HUES6 (cell line): ENCODE measurements around the gene BDNF.

Experiments
- H3K27ac ChIP-seq: 2 replicates; pipeline ENCODE4 v1.7.0; 2013; ENCODE audit warnings: low read depth, mild to moderate bottlenecking, low read length, inconsistent platforms
- H3K27me3 ChIP-seq: 2 replicates; pipeline ENCODE4 v1.6.1; 2013; ENCODE audit warnings: low read length; ENCODE audit not compliant: control insufficient read depth, insufficient read depth
- H3K36me3 ChIP-seq: 2 replicates; pipeline ENCODE4 v1.6.1; 2013; ENCODE audit warnings: low read length; ENCODE audit not compliant: control insufficient read depth, insufficient read depth
- H3K4me1 ChIP-seq: 2 replicates; pipeline ENCODE4 v1.6.1; 2013; ENCODE audit warnings: low read length; ENCODE audit not compliant: control insufficient read depth, insufficient read depth
- H3K4me3 ChIP-seq: 2 replicates; pipeline ENCODE4 v1.5.1; 2013; ENCODE audit warnings: low read depth, low read length
- H3K9ac ChIP-seq: one replicate; pipeline ENCODE4 v1.6.1; 2013; ENCODE audit warnings: mild to moderate bottlenecking, low read length
- H3K9me3 ChIP-seq: 2 replicates; pipeline ENCODE4 v1.6.1; 2013; ENCODE audit warnings: low read depth, low read length; ENCODE audit not compliant: control insufficient read depth, insufficient read depth

BDNF gene

DNA sequence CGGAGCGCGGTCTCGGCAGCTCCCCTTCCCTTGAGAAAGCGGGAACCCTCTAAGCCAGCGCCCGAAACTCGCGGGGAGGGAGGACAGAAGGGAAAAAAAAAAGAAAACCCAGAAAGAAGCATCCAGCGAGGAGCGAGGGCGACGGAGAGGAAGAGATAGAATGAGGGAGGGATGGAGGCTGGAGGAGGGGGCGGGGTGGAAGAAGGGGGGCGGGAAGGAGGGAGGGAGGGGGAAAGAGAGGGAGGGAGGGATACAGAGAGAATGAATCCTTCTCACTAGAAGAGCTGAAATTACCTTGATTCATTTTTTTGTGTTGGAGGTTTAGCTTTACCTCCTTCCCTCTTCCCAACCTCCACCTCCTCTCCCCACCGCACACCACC is 19.3 kb upstream of the BDNF start:
- Histone ChIP-seq H3K36me3 (no peaks in the 10 kb centered on the region), H3K27me3 (peaks cover 66% of the 10 kb centered on the region), H3K9ac (peak overlapping the region; percentile 89), H3K4me1 (peaks cover 34% of the 10 kb centered on the region), H3K4me3 (peak overlapping the region; percentile 78), H3K9me3 (no peaks in the 10 kb centered on the region), H3K27ac (peak overlapping the region; percentile 84; the same call in 1 of the 2 replicates)

DNA sequence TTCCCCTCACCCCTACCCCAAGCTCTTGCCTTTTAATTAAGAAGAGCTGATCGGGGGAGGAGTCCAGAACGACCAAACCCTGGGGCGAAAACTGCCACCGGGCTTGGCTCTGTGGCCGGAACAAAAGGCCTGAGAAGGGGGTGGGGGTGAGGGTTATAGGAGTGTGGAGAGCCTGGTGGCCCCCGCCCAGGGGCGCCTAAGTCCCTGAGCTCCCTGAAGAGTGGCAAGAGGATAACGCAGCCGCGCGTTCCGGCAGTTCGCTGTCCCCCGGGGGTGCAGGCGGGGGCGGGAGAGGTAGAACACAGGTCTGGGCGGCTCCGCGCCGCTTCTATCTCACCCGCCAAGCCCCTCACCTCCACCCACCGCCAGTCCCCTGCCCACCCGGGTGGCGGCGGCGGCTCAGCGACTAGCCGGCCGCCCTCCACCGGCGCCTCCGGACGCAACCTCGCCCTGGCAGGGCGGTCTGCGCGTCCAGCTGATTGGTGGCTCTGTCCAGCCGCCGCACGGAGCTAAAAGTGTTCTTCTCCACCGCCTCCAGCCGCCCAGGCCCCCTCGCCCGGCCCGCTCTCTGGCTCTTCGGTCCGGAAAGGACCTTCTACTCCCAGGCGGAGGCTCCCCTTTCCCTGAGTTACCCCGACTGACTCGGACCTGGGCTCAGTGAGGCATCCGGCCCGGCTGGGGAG is 18.7 kb upstream of the BDNF start:
- Histone ChIP-seq H3K27ac (peak overlapping the region; percentile 84), H3K4me3 (peak overlapping the region; percentile 78)

DNA sequence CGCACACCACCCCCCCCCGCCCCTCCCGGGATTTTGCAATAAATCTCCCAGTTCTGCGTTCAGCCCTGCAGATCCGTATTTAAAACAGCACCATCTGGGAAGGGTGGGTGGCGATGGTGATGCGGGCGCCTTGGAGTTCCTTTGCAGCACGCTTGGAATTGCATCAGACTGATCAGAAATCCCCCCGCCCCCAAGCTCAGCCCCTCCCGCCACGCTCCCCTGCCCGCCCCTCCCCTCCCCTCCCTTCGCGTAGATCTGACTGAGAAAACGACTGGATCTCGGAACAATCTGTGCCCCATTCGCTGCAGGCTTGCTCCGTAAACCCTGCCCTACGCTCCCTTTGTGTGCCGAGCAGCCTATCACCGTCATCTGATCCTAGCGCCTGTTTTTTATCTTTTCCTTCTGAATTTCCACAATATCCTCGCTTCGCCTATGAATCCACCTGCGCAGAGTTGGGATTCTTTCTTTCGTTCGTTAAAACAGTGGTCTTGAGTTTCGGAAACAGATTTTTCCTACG is 18.1 kb upstream of the BDNF start:
- peak overlapping the region; percentile 89 for H3K9ac ChIP-seq
- peak overlapping the region; percentile 78 for H3K4me3 ChIP-seq
- peak overlapping the region; percentile 84 for H3K27ac ChIP-seq
- no peaks in the 10 kb centered on the region for H3K9me3 ChIP-seq
- H3K27me3 ChIP-seq = peaks cover 55% of the 10 kb centered on the region
- no peaks in the 10 kb centered on the region for H3K36me3 ChIP-seq
- H3K4me1 ChIP-seq = peaks cover 34% of the 10 kb centered on the region

More for the DNA sequence above, 18.7 kb upstream of the BDNF start:
- Histone ChIP-seq H3K9me3 (no peaks in the 10 kb centered on the region), H3K36me3 (no peaks in the 10 kb centered on the region), H3K9ac (peak overlapping the region; percentile 89), H3K4me1 (peaks cover 34% of the 10 kb centered on the region), H3K27me3 (peaks cover 61% of the 10 kb centered on the region)

DNA sequence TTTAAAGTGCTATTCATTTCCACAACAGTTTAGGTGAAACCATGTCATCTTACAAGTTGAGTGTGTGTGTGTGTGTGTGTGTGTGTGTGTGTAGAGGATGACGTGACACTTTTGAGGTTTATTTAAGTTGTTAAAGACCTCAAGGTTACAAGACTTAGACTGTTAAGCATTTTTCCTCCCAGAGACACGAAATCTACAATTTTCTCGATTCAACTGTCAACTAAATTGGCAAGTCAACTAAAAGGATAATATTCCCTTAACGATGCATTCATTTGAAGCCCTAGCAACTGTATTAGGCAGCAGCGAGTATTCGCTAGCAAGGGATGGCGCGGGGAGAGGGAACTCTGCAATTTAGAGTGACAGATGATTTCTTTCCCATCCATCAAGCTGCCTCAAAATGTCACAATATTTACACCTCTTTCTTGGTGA is 17.6 kb upstream of the BDNF start:
- Histone ChIP-seq H3K27ac (peak overlapping the region; percentile 29), H3K4me3 (peak overlapping the region; percentile 78), H3K9ac (peak overlapping the region; percentile 76)

DNA sequence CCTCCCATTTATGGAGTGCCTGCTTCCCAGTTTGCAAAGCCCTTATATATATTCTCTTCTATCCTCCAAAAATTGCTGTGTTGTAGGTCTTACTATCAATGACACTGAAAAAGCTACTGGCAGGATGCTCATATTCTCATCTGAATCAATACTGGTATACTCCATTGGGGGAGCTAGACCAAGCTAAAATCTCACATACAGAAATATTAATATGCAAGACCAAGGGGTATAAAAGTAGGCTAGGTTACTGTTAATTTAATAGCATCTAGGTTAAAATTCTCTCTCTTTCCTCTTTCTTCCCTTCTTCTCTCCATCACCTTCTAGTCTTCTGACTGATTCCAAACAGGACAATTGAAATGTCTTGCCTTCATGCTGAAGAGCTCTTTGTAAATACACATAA is 17.1 kb upstream of the BDNF start:
- Histone ChIP-seq H3K9ac (no peak overlapping the region), H3K4me3 (peak overlapping the region; percentile 78), H3K27ac (no peak overlapping the region), H3K4me1 (peaks cover 29% of the 10 kb centered on the region), H3K36me3 (no peaks in the 10 kb centered on the region), H3K9me3 (no peaks in the 10 kb centered on the region), H3K27me3 (peaks cover 44% of the 10 kb centered on the region)

More for the DNA sequence above, 17.6 kb upstream of the BDNF start:
- Histone ChIP-seq H3K27me3 (peaks cover 49% of the 10 kb centered on the region), H3K9me3 (no peaks in the 10 kb centered on the region), H3K36me3 (no peaks in the 10 kb centered on the region), H3K4me1 (peaks cover 29% of the 10 kb centered on the region)

DNA sequence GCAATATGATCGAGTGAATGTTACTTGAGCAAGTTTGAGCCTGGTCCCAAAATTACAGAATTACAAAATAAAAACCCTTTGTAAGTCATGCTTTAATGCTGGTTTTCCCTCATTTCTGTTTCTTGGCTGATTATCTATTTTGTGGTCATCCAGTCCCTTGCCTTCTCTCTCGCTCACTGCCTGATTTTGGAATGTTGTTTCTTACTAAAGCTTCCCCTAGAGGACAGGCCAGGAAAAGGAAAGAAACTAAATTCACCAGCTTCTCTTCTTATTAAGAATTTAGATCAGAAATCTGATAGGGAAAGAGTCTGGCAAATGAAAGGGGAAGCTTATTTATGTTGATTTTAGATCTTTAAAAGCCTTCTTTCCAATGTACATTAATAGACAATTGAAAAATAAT is 16.6 kb upstream of the BDNF start:
- no peaks in the 10 kb centered on the region for H3K36me3 ChIP-seq
- no peak overlapping the region for H3K27ac ChIP-seq
- H3K9ac ChIP-seq = no peak overlapping the region
- peaks cover 39% of the 10 kb centered on the region for H3K27me3 ChIP-seq
- H3K9me3 ChIP-seq = no peaks in the 10 kb centered on the region
- peaks cover 25% of the 10 kb centered on the region for H3K4me1 ChIP-seq
- no peak overlapping the region for H3K4me3 ChIP-seq

DNA sequence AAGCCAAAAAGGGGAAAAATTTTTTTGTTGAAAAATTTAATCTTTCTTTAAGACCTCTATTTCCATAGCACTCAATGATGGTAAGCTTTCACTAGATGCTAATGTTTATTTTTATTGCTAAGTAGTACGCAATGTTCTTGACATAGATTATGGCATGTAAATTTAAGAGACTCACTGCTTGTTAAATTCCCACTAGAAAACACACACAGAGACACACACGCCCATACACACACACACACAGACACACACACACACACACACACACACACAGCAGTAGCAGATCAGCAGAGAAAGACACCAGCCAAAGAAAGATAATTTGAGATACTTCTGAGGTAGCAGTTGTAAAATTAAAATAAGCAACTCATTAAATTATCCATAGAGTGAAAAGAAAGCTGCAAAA is 16.0 kb upstream of the BDNF start:
- no peak overlapping the region for H3K4me3 ChIP-seq
- peaks cover 21% of the 10 kb centered on the region for H3K4me1 ChIP-seq
- H3K36me3 ChIP-seq = no peaks in the 10 kb centered on the region
- H3K9me3 ChIP-seq = no peaks in the 10 kb centered on the region
- H3K27ac ChIP-seq = no peak overlapping the region
- no peak overlapping the region for H3K9ac ChIP-seq
- peaks cover 33% of the 10 kb centered on the region for H3K27me3 ChIP-seq

DNA sequence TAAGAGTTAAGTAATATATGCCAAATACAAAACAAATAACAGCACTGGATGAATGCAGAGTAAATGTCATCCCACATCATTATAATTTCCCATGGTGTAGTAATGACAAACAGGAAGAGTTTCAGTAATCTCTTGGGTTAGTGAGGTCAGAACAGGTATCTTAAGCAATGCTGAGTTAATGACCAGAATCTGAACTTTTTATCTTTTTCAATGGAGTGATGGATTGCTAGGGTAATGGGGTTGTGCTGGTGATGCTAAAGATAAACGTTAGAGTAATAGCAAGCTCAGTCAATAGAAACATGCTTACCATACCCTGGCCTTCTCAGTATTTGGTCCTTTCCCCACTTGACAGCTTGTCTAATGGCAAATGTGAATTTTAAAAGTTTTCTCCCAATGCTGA is 11.5 kb upstream of the BDNF start:
- Histone ChIP-seq H3K9me3 (no peaks in the 10 kb centered on the region), H3K4me1 (no peaks in the 10 kb centered on the region; the same call in 1 of the 2 replicates), H3K27me3 (peaks cover 9% of the 10 kb centered on the region; the same call in 1 of the 2 replicates)

DNA sequence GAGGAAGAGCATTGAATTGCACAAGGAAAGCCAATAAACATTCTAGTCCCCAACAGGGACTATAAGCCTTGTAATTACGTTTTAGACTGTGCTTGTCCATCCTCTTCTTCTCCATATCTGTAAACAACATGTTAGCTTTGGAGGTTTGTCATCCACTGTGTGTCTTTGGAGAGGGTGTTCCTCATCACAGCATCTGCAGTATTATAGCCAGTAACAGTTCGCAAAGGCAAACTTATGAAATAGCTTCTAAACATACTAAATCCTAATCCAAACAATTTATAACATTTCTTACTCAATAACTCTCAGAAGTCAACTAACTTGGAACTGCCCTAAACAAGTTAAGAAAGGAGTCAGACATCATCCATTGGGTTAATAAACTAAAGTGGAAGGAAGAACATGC is 10.3 kb upstream of the BDNF start:
- no peaks in the 10 kb centered on the region for H3K9me3 ChIP-seq

More for the DNA sequence above, 11.5 kb upstream of the BDNF start:
- Histone ChIP-seq H3K36me3 (no peaks in the 10 kb centered on the region), H3K4me3 (no peak overlapping the region), H3K9ac (no peak overlapping the region), H3K27ac (no peak overlapping the region)

DNA sequence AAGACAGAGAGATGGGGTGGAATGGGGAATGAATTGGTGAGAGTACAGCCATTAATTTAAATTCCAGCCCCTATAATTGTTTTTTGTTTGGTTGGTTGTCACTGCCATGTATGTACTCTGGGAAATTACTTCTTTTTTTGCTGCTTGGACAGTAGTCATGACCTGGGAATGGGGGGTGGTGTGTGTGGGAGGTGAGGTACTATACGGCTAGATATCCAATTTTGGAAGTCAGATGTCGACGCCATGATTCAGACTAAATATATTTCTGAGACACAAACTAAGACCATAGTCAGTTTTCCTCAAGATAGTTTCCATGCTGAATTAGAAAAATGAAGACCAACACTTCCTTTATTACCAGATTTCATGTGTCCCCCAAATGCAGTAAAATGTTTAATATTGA is 7.4 kb upstream of the BDNF start:
- Histone ChIP-seq H3K9me3 (no peaks in the 10 kb centered on the region), H3K36me3 (no peaks in the 10 kb centered on the region), H3K27me3 (peaks cover 16% of the 10 kb centered on the region), H3K27ac (no peak overlapping the region), H3K4me1 (peaks cover 19% of the 10 kb centered on the region), H3K4me3 (no peak overlapping the region), H3K9ac (no peak overlapping the region)

More for the DNA sequence above, 10.3 kb upstream of the BDNF start:
- no peaks in the 10 kb centered on the region for H3K36me3 ChIP-seq
- H3K27me3 ChIP-seq = peaks cover 9% of the 10 kb centered on the region; the same call in 1 of the 2 replicates
- no peak overlapping the region for H3K27ac ChIP-seq
- peaks cover 6% of the 10 kb centered on the region for H3K4me1 ChIP-seq
- H3K9ac ChIP-seq = no peak overlapping the region
- no peak overlapping the region for H3K4me3 ChIP-seq
